NCI-H2196 treated with DMSO at 0.1 percent for 48 hours (cell line): ENCODE measurements around the gene ECI2.
A peak's percentile ranks its signal among the peaks of the same experiment; 100 is the strongest.

Source experiments
- DNase-seq: peaks from one replicate; lab custom pipeline; 2025; ENCODE audit not compliant: unreplicated experiment; lab: John Stamatoyannopoulos, UW

Gene ECI2

GRCh38 chr6:4134841-4135664 lies at the start of gene ECI2:
TSS of gene ECI2 (minus strand) at chr6:4135575. CDS start at chr6:4135560, 15 bp downstream.
- DNase-seq = no peak

- no peak for DNase-seq
Measured at GRCh38 chr6:4180652-4181255, 45.4 kb upstream of the ECI2 start.

- no peak for DNase-seq
Measured at GRCh38 chr6:4179960-4180651, 44.7 kb upstream of the ECI2 start.

- DNase-seq = no peak
Measured at GRCh38 chr6:4178737-4179333, 43.5 kb upstream of the ECI2 start.

GRCh38 chr6:4176907-4177306 lies 41.5 kb upstream of the ECI2 start:
- DNase-seq = no peak

GRCh38 chr6:4174042-4174441 lies 38.7 kb upstream of the ECI2 start:
- no peak for DNase-seq

- DNase-seq = no peak
Measured at GRCh38 chr6:4172368-4172767, 37.0 kb upstream of the ECI2 start.

GRCh38 chr6:4170297-4170696 lies 34.9 kb upstream of the ECI2 start:
- DNase-seq = no peak

- no peak for DNase-seq
Measured at GRCh38 chr6:4169028-4169789, 33.8 kb upstream of the ECI2 start.

- no peak for DNase-seq
Measured at GRCh38 chr6:4167833-4168232, 32.5 kb upstream of the ECI2 start.

- DNase-seq = no peak
Measured at GRCh38 chr6:4167123-4167522, 31.7 kb upstream of the ECI2 start.

- DNase-seq = no peak
Measured at GRCh38 chr6:4164456-4164855, 29.1 kb upstream of the ECI2 start.

GRCh38 chr6:4164117-4164442 lies 28.7 kb upstream of the ECI2 start:
- no peak for DNase-seq

- no peak for DNase-seq
Measured at GRCh38 chr6:4163408-4164116, 28.2 kb upstream of the ECI2 start.

- DNase-seq = no peak
Measured at GRCh38 chr6:4162370-4162769, 27.0 kb upstream of the ECI2 start.

GRCh38 chr6:4159491-4159890 lies 24.1 kb upstream of the ECI2 start:
- DNase-seq = no peak

- no peak for DNase-seq
Measured at GRCh38 chr6:4157506-4157905, 22.1 kb upstream of the ECI2 start.

GRCh38 chr6:4155848-4156466 lies 20.6 kb upstream of the ECI2 start:
- peak; percentile 69 for DNase-seq

- no peak for DNase-seq
Measured at GRCh38 chr6:4153514-4153985, 18.2 kb upstream of the ECI2 start.

GRCh38 chr6:4145083-4145482 lies 9.7 kb upstream of the ECI2 start:
- DNase-seq = no peak
